OCI-LY7 (cell line): ENCODE measurements around the gene SLC19A1.

ENCODE experiments used
- CTCF ChIP-seq: fragments of 200-600 bp; sonication (generic); conservative IDR thresholded peaks from 2 replicates; pipeline ENCODE4 v1.5.1; 2014; ENCODE audit warnings: mild to moderate bottlenecking, antibody characterized with exemption, low read length, moderate library complexity, mixed read lengths
- EZH2phosphoT487 ChIP-seq: fragments of 200-600 bp; sonication (generic); IDR thresholded peaks from 2 replicates; pipeline ENCODE4 v1.6.1; 2018; ENCODE audit warnings: low read depth, borderline replicate concordance, mild to moderate bottlenecking, mixed run types, antibody characterized with exemption, low read length, moderate library complexity, mixed read lengths

GRCh38 chr21:45570826-45571601 is 28.8 kb upstream of the SLC19A1 start:
- no peak for TF ChIP-seq CTCF
- no peak for TF ChIP-seq EZH2phosphoT487
